GM12878 (cell line): ENCODE results near the gene GNA15. TPM values are rescaled to one million over a fixed set of nuclear protein-coding genes. Genes with fewer than 3 reads are reported as not detected.

ENCODE experiments used
- ATAC-seq: fragments of 200-7000 bp; cut with Tn5 transposase; 3 replicates; pipeline ENCODE4 v1.9.1; 2020; ENCODE audit warnings: mild to moderate bottlenecking, moderate library complexity
- BruUV-seq: library from RNA; stranded (reverse); fragments of 400-500 nt; replicated peaks from 2 replicates; lab custom pipeline; 2021; lab: Mats Ljungman, UMichigan
- CTCF ChIA-PET: fragments of 300-600 bp; sonication (Branson Sonifier 250); formaldehyde crosslinking; extraction: SDS; loops from one replicate; lab custom pipeline; 2021; ENCODE audit warnings: inconsistent platforms; lab: Yijun Ruan, JAX
- POLR2A ChIA-PET: fragments of 350-600 bp; formaldehyde crosslinking; extraction: SDS; loops from one replicate; lab custom pipeline; 2021; ENCODE audit warnings: inconsistent platforms; lab: Charles Lee
- RAD21 ChIA-PET: fragments of 300-600 bp; sonication (Branson Sonifier 250); formaldehyde crosslinking; loops from one replicate; lab custom pipeline; 2023; ENCODE audit warnings: antibody characterized with exemption; ENCODE audit not compliant: unreplicated experiment; lab: Charles Lee
- SMC1A ChIA-PET: fragments of 300-600 bp; sonication (Branson Sonifier 250); formaldehyde crosslinking; loops from one replicate; lab custom pipeline; 2023; ENCODE audit not compliant: unreplicated experiment, uncharacterized antibody; lab: Charles Lee
- DNase-seq: peaks from one replicate; pipeline ENCODE4 v3.0.0-alpha.2; 2011; ENCODE audit warnings: low read depth, low spot score
- FAIRE-seq: peaks from 3 replicates; lab custom pipeline; 2011; peaks lifted over from hg19 to GRCh38; lab: Jason Lieb, UNC
- H2AFZ ChIP-seq: 2 replicates; pipeline ENCODE4 v1.6.0; 2011; ENCODE audit warnings: low read depth, low read length, control low read depth; ENCODE audit not compliant: control insufficient read depth
- H3K27ac ChIP-seq: 2 replicates; pipeline ENCODE4 v1.5.1; 2011; ENCODE audit warnings: control low read depth; ENCODE audit not compliant: control insufficient read depth, insufficient read depth
- H3K27me3 ChIP-seq, 2 experiments: replicated peaks in 1 of 2; 2 replicates each; pipeline versions ENCODE4 v1.6.0 to v1.6.1; 2011; ENCODE audit warnings: low read length in 1 of 2; ENCODE audit not compliant: control insufficient read depth in 2 of 2, insufficient read depth in 2 of 2
- H3K36me3 ChIP-seq, 2 experiments: 2 replicates each; pipeline ENCODE4 v1.5.1; 2011; ENCODE audit warnings: low read length in 1 of 2; ENCODE audit not compliant: control insufficient read depth in 2 of 2, insufficient read depth in 2 of 2
- H3K4me1 ChIP-seq: 2 replicates; pipeline ENCODE4 v1.6.1; 2011; ENCODE audit warnings: mild to moderate bottlenecking, low read length, moderate library complexity, mixed read lengths; ENCODE audit not compliant: control insufficient read depth, insufficient read depth
- H3K4me2 ChIP-seq: 2 replicates; pipeline ENCODE4 v1.6.0; 2011; ENCODE audit warnings: control low read depth; ENCODE audit not compliant: control insufficient read depth, insufficient read depth
- H3K4me3 ChIP-seq: fragments of 200-600 bp; sonication (generic); 2 replicates; pipeline ENCODE4 v1.5.1; 2016
- H3K79me2 ChIP-seq: 2 replicates; pipeline ENCODE4 v1.6.0; 2011; ENCODE audit warnings: low read length; ENCODE audit not compliant: control insufficient read depth, insufficient read depth
- H3K9ac ChIP-seq: 2 replicates; pipeline ENCODE4 v1.8.0; 2011; ENCODE audit warnings: low read length, control low read depth, mixed read lengths; ENCODE audit not compliant: control insufficient read depth, insufficient read depth
- H3K9me3 ChIP-seq: replicated peaks from 3 replicates; pipeline ENCODE4 v1.5.1; 2011; ENCODE audit warnings: mild to moderate bottlenecking, low read length; ENCODE audit not compliant: control insufficient read depth, insufficient read depth
- H4K20me1 ChIP-seq: 2 replicates; pipeline ENCODE4 v1.6.0; 2011; ENCODE audit not compliant: control insufficient read depth, insufficient read depth
- BACH1 ChIP-seq: fragments of 450-650 bp; IDR thresholded peaks from 2 replicates; pipeline ENCODE4 v1.6.1; 2017; ENCODE audit warnings: mild to moderate bottlenecking, borderline replicate concordance
- HDGF ChIP-seq: fragments of 450-650 bp; IDR thresholded peaks from 2 replicates; pipeline ENCODE4 v1.6.1; 2016; ENCODE audit warnings: antibody characterized with exemption
- IRF3 ChIP-seq: fragments of 450-650 bp; IDR thresholded peaks from 2 replicates; pipeline ENCODE4 v1.6.1; 2014; ENCODE audit warnings: mild to moderate bottlenecking
- PBX3 ChIP-seq: IDR thresholded peaks from 2 replicates; pipeline ENCODE4 v1.6.1; 2011; ENCODE audit warnings: mild to moderate bottlenecking, low read depth, low read length, moderate library complexity; ENCODE audit not compliant: insufficient replicate concordance
- PKNOX1 ChIP-seq: fragments of 450-650 bp; IDR thresholded peaks from 2 replicates; pipeline ENCODE4 v1.6.1; 2016; ENCODE audit warnings: mild to moderate bottlenecking
- YY1 ChIP-seq: IDR thresholded peaks from 2 replicates; pipeline ENCODE4 v1.6.1; 2011; ENCODE audit warnings: low read depth, mild to moderate bottlenecking, low read length
- WGBS: methylation state at CpG from one replicate; pipeline ENCODE4 v1.1.6; 2016; ENCODE audit warnings: low lambda C conversion rate; ENCODE audit not compliant: insufficient replicate concordance, insufficient coverage; ENCODE audit errors: missing lambda C conversion rate; 5-methylcytosine and 5-hydroxymethylcytosine counted together
- in situ Hi-C: fragments of 300-500 bp; cut with MboI; formaldehyde crosslinking; loops from 9 replicates; pipeline ENCODE4 v1.14.3; 2018; ENCODE audit warnings: mixed read lengths
- intact Hi-C: fragments of 100-400 bp; cut with micrococcal nuclease; formaldehyde crosslinking; loops from one replicate; pipeline ENCODE4 v1.14.2; 2022; ENCODE audit not compliant: unreplicated experiment
- polyA plus RNA-seq, 11 experiments: library from polyadenylated mRNA; depleted of rRNA in 4 of 11; unstranded in 6 of 11; stranded (reverse) in 5 of 11; fragments of >200 nt; fragmentation: Nextera tagmentation in 4 of 11; fragmentation: Illumina TruSeq in 1 of 11; extraction: Ambion mirVana in 4 of 11; extraction: Trizol in 1 of 11; gene quantifications; 1 replicate in 1 of 11; 2 replicates in 10 of 11; pipeline versions ENCODE4 v1.2.1 to v1.2.3, GENCODE V29; 2011 to 2016; ENCODE audit warnings: inconsistent platforms in 2 of 11, missing spikeins in 2 of 11, low read depth in 1 of 11
- total RNA-seq, 4 experiments: library from RNA; depleted of rRNA in 3 of 4; stranded (reverse); fragments of >200 nt in 3 of 4; fragmentation: Illumina TruSeq in 1 of 4; extraction: Trizol in 1 of 4; gene quantifications; 2 replicates each; pipeline versions ENCODE4 v1.2.1 to v1.2.3, GENCODE V29; 2013 to 2021

GNA15 gene
- total and polyA plus RNA-seq, 10 of the 15 experiments (the other 5 are each of a cell fraction or from before 2014, with no cell fraction given) = 0.42 to 18.0 (median 9.4) TPM

GRCh38 chr19:3210347-3211017 lies 74.6 kb downstream of the GNA15 start (continued):
- TF ChIP-seq PBX3 = peak; percentile 29
- peak; percentile 75 for TF ChIP-seq PKNOX1
- peak; percentile 70; the same call in 1 of the 2 replicates for TF ChIP-seq HDGF
- 0 out of 2 replicates have a peak, but pooled peaks have one; percentile 41 for TF ChIP-seq BACH1
- TF ChIP-seq, all 136 proteins: peak for 15

GRCh38 chr19:3211191-3211590 lies 75.4 kb downstream of the GNA15 start:
- Histone ChIP-seq H3K27ac (no peak overlapping the region), H4K20me1 (no peaks in the 10 kb centered on the region), H3K9ac (no peak overlapping the region), H3K36me3 (peaks cover 0 to 11% of the 10 kb centered on the region in 2 experiments; a peak in 2 of 4 replicates), H2AFZ (no peak overlapping the region), H3K79me2 (no peaks in the 10 kb centered on the region), H3K4me1 (no peaks in the 10 kb centered on the region), H3K27me3 (no peaks in the 10 kb centered on the region), H3K9me3 (no peaks in the 10 kb centered on the region), H3K4me2 (no peak overlapping the region), H3K4me3 (no peak overlapping the region)
- FAIRE-seq (no peak), DNase-seq (no peak), ATAC-seq (no peak)
- no TSS peak for BruUV-seq
- ChIA-PET SMC1A (interaction anchor here (1.3 kb wide), 1 partner anchor 261 kb away, joined by 3 read pairs; no protein-coding TSS in a partner anchor), RAD21 (no interaction called here), CTCF (interaction anchor here (1.3 to 3.3 kb wide), 2 partner anchors 136 to 260 kb away, joined by 3 to 11 read pairs; no protein-coding TSS in a partner anchor), POLR2A (interaction anchor here (1.0 kb wide), 1 partner anchor 30 kb away, joined by 3 read pairs; no protein-coding TSS in a partner anchor)
- in situ Hi-C loops = no loop called here
- WGBS = 60% methylated on average over 12 of the region's 12 CpGs
- TF ChIP-seq IRF3 (no peak), YY1 (no peak)
- intact Hi-C loops = no loop called here
